Activated effector memory CD4-positive, alpha-beta T cell treated with anti-CD3 and anti-CD28 coated beads, Interleukin-2, amount 50 U/mL, for 16 hours (primary cell): ENCODE data around the gene ANKFY1.
A peak's percentile ranks its signal among the peaks of the same experiment; 100 is the strongest.

Source experiments
- DNase-seq: peaks from one replicate; pipeline ENCODE4 v3.0.0-alpha.2; 2020

ANKFY1 gene

GRCh38 chr17:4263282-4264215, at the start of gene ANKFY1:
ANKFY1 (minus strand) TSS chr17:4263979; CDS start chr17:4263941, 38 bp downstream.
- DNase-seq, result peak; percentile 99

GRCh38 chr17:4310354-4311060, 46.7 kb upstream of the ANKFY1 start:
- no peak for DNase-seq

GRCh38 chr17:4309897-4310296, 46.1 kb upstream of the ANKFY1 start:
- DNase-seq, result no peak

- DNase-seq, result no peak
These were observed 43.6 kb upstream of the ANKFY1 start for GRCh38 chr17:4307179-4307930.

GRCh38 chr17:4305224-4305623, 41.4 kb upstream of the ANKFY1 start:
- DNase-seq, result no peak

- DNase-seq, result peak; percentile 76
These were observed 40.7 kb upstream of the ANKFY1 start for GRCh38 chr17:4304417-4305027.

GRCh38 chr17:4301066-4301465, 37.3 kb upstream of the ANKFY1 start:
- DNase-seq, result no peak

GRCh38 chr17:4297351-4297750, 33.6 kb upstream of the ANKFY1 start:
- DNase-seq, result no peak

- no peak for DNase-seq
These were observed 31.9 kb upstream of the ANKFY1 start for GRCh38 chr17:4295686-4296085.

- DNase-seq, result no peak
These were observed 29.8 kb upstream of the ANKFY1 start for GRCh38 chr17:4293572-4293971.

GRCh38 chr17:4287710-4288109, 23.9 kb upstream of the ANKFY1 start:
- no peak for DNase-seq

GRCh38 chr17:4276514-4276913, 12.7 kb upstream of the ANKFY1 start:
- no peak for DNase-seq

- no peak for DNase-seq
These were observed 9.2 kb upstream of the ANKFY1 start for GRCh38 chr17:4272972-4273368.

- no peak for DNase-seq
These were observed 8.6 kb upstream of the ANKFY1 start for GRCh38 chr17:4272213-4272971.

- no peak for DNase-seq
These were observed 7.0 kb upstream of the ANKFY1 start for GRCh38 chr17:4270736-4271135.

- DNase-seq, result no peak
These were observed 6.1 kb upstream of the ANKFY1 start for GRCh38 chr17:4269915-4270314.

- DNase-seq, result no peak
These were observed 3.6 kb upstream of the ANKFY1 start for GRCh38 chr17:4267402-4267801.

GRCh38 chr17:4266550-4266949, 2.8 kb upstream of the ANKFY1 start:
- DNase-seq, result no peak

- no peak for DNase-seq
These were observed 1.1 kb downstream of the ANKFY1 start for GRCh38 chr17:4262703-4263102.

- DNase-seq, result no peak
These were observed 2.3 kb downstream of the ANKFY1 start for GRCh38 chr17:4261452-4261851.

- no peak for DNase-seq
These were observed 4.9 kb downstream of the ANKFY1 start for GRCh38 chr17:4258867-4259266.

- DNase-seq, result no peak
These were observed 6.8 kb downstream of the ANKFY1 start for GRCh38 chr17:4256952-4257351.
